KMS-11 (cell line): ENCODE measurements around the gene VIL1.

Experiments
- H2AFZ ChIP-seq: fragments of 200-600 bp; sonication (generic); 2 replicates; pipeline ENCODE4 v1.6.1; 2016; ENCODE audit warnings: antibody characterized with exemption, mixed run types, low read depth
- H3K27ac ChIP-seq: fragments of 200-600 bp; sonication (generic); 2 replicates; pipeline ENCODE4 v1.6.1; 2016; ENCODE audit warnings: mild to moderate bottlenecking, mixed run types
- H3K27me3 ChIP-seq: fragments of 200-600 bp; sonication (generic); 2 replicates; pipeline ENCODE4 v1.6.1; 2017; ENCODE audit warnings: mild to moderate bottlenecking, low read depth, mixed run types, moderate library complexity; ENCODE audit not compliant: insufficient read depth
- H3K36me3 ChIP-seq: fragments of 200-600 bp; sonication (generic); 2 replicates; pipeline ENCODE4 v1.6.1; 2017; ENCODE audit warnings: mild to moderate bottlenecking, mixed run types; ENCODE audit not compliant: insufficient read depth
- H3K4me1 ChIP-seq: fragments of 200-600 bp; sonication (generic); 2 replicates; pipeline ENCODE4 v1.6.1; 2016; ENCODE audit warnings: mild to moderate bottlenecking, low read depth, mixed run types; ENCODE audit not compliant: poor library complexity, severe bottlenecking
- H3K4me2 ChIP-seq: fragments of 200-600 bp; sonication (generic); 2 replicates; pipeline ENCODE4 v1.7.0; 2016; ENCODE audit warnings: mild to moderate bottlenecking, mixed run types
- H3K4me3 ChIP-seq: fragments of 200-600 bp; sonication (generic); IDR thresholded peaks from 2 replicates; pipeline ENCODE4 v1.6.1; 2017; ENCODE audit warnings: low read depth, low read length, mixed read lengths; ENCODE audit not compliant: insufficient read depth
- H3K79me2 ChIP-seq: fragments of 200-600 bp; sonication (generic); 2 replicates; pipeline ENCODE4 v1.6.1; 2016; ENCODE audit warnings: low read depth, mixed run types; ENCODE audit not compliant: insufficient read depth
- H3K9ac ChIP-seq: fragments of 200-600 bp; sonication (generic); 2 replicates; pipeline ENCODE4 v1.6.1; 2016; ENCODE audit warnings: mild to moderate bottlenecking, mixed run types
- H4K20me1 ChIP-seq: fragments of 200-600 bp; sonication (generic); 2 replicates; pipeline ENCODE4 v1.6.1; 2016; ENCODE audit warnings: mild to moderate bottlenecking, mixed run types; ENCODE audit not compliant: insufficient read depth
- TF ChIP-seq, protein P1 (sequence below): fragments of 200-600 bp; sonication (generic); conservative IDR thresholded peaks from 2 replicates; pipeline ENCODE4 v1.6.1; 2017; ENCODE audit warnings: low read depth, mild to moderate bottlenecking, antibody characterized with exemption, low read length, moderate library complexity, mixed read lengths

VIL1 gene

DNA sequence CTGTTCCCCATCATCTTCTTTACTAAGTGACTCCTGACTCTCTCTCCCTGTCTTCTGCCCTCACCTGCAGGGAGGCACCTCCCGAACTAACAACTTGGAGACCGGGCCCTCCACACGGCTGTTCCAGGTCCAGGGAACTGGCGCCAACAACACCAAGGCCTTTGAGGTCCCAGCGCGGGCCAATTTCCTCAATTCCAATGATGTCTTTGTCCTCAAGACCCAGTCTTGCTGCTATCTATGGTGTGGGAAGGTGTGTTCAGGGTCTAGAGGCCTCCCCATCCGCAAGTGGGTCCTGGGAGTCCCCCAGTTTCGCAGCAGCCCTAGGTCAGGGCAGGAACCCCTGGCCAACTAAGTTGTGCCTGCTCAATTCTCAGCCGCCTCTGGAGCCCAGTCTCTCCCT lies 15.5 kb downstream of the VIL1 start:
- no peaks in the 10 kb centered on the region for H3K4me1 ChIP-seq
- TF ChIP-seq, protein P1, sequence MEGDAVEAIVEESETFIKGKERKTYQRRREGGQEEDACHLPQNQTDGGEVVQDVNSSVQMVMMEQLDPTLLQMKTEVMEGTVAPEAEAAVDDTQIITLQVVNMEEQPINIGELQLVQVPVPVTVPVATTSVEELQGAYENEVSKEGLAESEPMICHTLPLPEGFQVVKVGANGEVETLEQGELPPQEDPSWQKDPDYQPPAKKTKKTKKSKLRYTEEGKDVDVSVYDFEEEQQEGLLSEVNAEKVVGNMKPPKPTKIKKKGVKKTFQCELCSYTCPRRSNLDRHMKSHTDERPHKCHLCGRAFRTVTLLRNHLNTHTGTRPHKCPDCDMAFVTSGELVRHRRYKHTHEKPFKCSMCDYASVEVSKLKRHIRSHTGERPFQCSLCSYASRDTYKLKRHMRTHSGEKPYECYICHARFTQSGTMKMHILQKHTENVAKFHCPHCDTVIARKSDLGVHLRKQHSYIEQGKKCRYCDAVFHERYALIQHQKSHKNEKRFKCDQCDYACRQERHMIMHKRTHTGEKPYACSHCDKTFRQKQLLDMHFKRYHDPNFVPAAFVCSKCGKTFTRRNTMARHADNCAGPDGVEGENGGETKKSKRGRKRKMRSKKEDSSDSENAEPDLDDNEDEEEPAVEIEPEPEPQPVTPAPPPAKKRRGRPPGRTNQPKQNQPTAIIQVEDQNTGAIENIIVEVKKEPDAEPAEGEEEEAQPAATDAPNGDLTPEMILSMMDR = no peak

DNA sequence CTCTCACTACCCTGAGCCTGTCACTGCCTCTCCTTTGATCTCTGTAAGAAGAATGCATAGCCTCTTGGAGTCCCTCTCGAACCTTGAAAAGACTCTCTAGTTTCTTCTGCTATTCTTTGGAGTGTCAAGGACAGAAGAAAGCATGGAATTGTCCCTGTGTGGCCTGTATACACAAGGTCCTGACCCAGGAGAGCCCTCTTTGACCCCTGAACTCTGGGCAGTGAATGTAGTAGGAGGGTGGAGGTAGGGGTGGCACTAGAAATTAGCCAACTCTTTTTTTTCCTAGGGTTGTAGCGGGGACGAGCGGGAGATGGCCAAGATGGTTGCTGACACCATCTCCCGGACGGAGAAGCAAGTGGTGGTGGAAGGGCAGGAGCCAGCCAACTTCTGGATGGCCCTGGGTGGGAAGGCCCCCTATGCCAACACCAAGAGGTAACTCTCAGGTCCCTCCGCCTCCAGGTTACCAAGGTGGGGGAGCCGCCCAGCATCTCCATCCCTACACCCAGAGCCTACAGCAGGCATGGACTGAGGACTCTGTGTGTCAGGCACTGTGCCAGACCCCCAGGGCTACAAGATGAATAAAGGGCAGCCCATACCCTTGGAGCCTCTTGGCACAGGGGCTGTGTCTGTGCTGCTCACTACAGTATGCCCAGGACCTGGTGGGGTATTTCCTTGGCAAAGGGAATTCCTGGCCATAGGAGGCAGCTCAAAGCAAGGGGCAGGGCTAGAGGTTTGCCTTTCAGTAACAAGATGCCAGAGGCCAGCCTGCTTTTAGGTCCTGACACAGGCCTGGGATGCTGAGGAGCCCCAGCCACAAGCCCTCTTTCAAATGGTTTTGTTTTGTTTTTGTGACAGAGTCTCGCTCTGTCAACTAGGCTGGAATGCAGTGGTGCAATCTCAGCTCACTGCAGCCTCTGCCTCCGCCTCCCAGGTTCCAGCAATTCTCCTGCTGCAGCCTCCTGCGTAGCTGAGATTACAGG lies 16.4 kb downstream of the VIL1 start:
- Histone ChIP-seq H3K36me3 (no peaks in the 10 kb centered on the region), H3K4me2 (no peak overlapping the region), H3K4me3 (no peak overlapping the region), H4K20me1 (no peaks in the 10 kb centered on the region), H3K27ac (no peak overlapping the region), H3K79me2 (no peaks in the 10 kb centered on the region), H3K9ac (no peak overlapping the region), H3K4me1 (no peaks in the 10 kb centered on the region), H2AFZ (no peak overlapping the region), H3K27me3 (no peaks in the 10 kb centered on the region)
- TF ChIP-seq, protein P1 = no peak

More for the DNA sequence above, 15.5 kb downstream of the VIL1 start:
- Histone ChIP-seq H3K27me3 (no peaks in the 10 kb centered on the region), H3K36me3 (no peaks in the 10 kb centered on the region), H3K27ac (no peak overlapping the region), H3K4me3 (no peak overlapping the region), H2AFZ (no peak overlapping the region), H3K9ac (no peak overlapping the region), H3K79me2 (no peaks in the 10 kb centered on the region), H3K4me2 (no peak overlapping the region), H4K20me1 (no peaks in the 10 kb centered on the region)

DNA sequence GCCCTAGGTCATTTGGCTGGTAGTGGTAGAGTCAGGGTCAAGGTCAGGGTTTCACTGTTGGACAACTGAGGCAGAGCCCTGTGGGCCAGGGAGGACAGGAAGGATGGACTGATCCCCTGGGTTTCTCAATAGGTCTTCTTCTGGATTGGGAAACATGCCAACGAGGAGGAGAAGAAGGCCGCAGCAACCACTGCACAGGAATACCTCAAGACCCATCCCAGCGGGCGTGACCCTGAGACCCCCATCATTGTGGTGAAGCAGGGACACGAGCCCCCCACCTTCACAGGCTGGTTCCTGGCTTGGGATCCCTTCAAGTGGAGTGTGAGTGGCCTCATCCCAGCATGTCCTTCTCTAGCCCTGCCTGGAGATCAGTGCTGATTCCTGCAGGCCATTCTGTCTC lies 18.1 kb downstream of the VIL1 start:
- Histone ChIP-seq H2AFZ (no peak overlapping the region), H3K27me3 (no peaks in the 10 kb centered on the region), H3K4me1 (peaks cover 3% of the 10 kb centered on the region), H3K27ac (no peak overlapping the region), H3K79me2 (no peaks in the 10 kb centered on the region), H4K20me1 (no peaks in the 10 kb centered on the region), H3K9ac (no peak overlapping the region), H3K4me2 (no peak overlapping the region), H3K36me3 (no peaks in the 10 kb centered on the region), H3K4me3 (no peak overlapping the region)
- TF ChIP-seq, protein P1 = no peak

DNA sequence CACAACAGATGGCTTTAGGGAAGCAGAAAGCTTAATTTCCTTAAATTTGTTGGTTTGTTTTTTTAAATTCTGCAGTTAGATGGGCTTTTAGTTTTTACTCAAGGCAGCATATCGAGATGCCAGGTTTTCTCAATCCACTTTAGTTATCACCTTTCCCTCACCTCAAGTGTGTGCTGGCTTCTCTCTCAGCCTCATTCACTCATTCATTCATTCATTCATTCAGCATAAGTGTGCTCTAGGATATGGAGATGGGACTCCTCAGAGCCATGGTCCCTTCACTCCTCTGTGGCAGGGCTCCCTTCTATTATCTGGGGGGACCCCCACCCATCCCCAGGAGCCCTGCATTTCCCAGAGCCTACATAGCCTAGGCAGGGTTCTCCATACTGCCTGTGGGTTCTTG lies 19.0 kb downstream of the VIL1 start:
- Histone ChIP-seq H3K79me2 (no peaks in the 10 kb centered on the region), H3K4me3 (no peak overlapping the region), H3K36me3 (no peaks in the 10 kb centered on the region), H4K20me1 (no peaks in the 10 kb centered on the region), H2AFZ (no peak overlapping the region), H3K27ac (no peak overlapping the region), H3K9ac (no peak overlapping the region), H3K4me1 (peaks cover 3% of the 10 kb centered on the region), H3K4me2 (no peak overlapping the region), H3K27me3 (no peaks in the 10 kb centered on the region)
- TF ChIP-seq, protein P1 = no peak
